Measurements from ENCODE around the gene TMEM59L. TPM values are rescaled to one million over a fixed set of nuclear protein-coding genes. Genes with fewer than 3 reads are reported as not detected.

The TMEM59L gene
- total and polyA plus RNA-seq, 2 of the 13 experiments (the other 11 are each of a cell fraction or from before 2014, with no cell fraction given): 0.97 to 5.5 TPM

DNA sequence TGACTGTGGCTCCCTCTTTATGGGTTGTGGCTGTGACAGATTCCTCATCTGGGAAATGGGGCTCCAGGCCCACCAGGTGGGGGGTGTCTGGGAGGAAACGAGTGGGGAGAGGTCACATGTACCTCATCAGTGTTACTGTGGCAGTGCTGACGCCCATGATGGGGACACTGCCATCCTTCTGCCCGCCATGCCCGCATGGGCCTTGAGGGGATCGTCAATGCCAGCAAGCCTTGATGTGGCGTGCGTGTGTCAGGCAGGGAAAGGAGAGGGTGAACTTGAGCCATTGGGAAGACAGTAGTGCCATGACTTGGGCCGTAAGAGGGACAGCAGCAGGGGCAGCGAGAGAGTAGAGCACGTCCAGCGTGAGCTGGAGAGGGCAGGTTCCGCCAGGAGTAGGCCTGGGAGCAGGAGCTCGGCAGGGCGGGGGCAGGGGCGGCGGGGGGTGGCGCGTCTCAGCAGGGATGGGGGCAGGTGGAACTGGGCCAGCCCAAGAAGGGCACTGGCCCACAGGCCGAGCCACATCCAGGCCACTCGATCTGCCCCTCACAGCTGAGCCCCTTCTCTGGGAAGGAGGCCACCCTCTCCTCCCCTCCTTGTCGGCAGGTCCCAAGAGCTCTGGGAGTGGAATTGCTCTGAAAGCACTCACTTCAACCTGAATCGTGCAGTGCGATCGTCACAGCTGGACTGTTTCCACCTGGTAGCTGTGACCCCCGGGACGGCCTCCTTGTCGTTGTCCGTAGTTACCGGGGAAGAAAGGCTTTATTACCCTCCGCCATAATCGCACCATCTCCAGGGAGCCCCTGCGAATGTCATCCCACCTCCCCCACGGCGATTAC lies 34.1 kb downstream of the TMEM59L start (continued):
- TF ChIP-seq HMGXB3 (CRISPR knock-in tag; IDR thresholded peaks at IDR 0.05; ENCODE audit: borderline replicate concordance) (no peak), TMF1 (CRISPR knock-in tag; IDR thresholded peaks at IDR 0.05; ENCODE audit: low read depth) (no peak), LCORL (IDR thresholded peaks at IDR 0.05) (no peak), LCORL (CRISPR knock-in tag; IDR thresholded peaks at IDR 0.05) (no peak), NCOA5 (CRISPR knock-in tag; IDR thresholded peaks at IDR 0.05) (no peak), ZNF264 (CRISPR knock-in tag; IDR thresholded peaks at IDR 0.05) (no peak)
- TF ChIP-seq, protein P1, sequence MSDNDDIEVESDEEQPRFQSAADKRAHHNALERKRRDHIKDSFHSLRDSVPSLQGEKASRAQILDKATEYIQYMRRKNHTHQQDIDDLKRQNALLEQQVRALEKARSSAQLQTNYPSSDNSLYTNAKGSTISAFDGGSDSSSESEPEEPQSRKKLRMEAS (IDR thresholded peaks at IDR 0.05): no peak

DNA sequence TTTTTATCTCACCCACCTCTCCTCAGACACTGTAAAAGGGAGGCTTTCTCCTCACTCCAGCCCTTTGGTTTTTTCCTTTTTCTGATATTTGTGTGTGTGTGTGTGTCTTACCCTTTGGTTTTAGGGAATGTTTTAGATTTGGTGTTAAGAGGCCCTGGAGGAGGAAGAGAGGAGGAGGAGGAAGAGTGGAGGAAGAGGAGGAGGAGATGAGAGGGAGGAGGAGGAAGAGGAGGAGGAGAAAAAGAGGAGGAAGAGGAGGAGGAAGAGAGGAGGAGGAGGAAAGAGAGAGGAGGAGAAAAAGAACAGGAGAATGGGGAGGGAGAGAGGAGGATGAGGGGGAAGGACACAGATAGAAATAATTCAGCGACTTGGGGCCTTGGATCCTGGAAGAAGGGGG lies 34.7 kb downstream of the TMEM59L start:
- no peak overlapping the region for H3K27ac ChIP-seq (ENCODE audit: extremely low read length, insufficient read depth, low read length)
- FAIRE-seq (no peak), ATAC-seq (no peak), DNase-seq (ENCODE audit: low spot score) (no peak)
- BruUV-seq (replicated peaks): no TSS peak
- H3K4me3 ChIP-seq (replicated peaks in 1 of 3; ENCODE audit: insufficient read depth in 1 of 3, low read depth in 2 of 3, low read length in 3 of 3): no peak overlapping the region
- no peaks in the 10 kb centered on the region for H4K20me1 ChIP-seq (ENCODE audit: insufficient read depth, low read length)
- peaks cover 8% of the 10 kb centered on the region for H3K79me2 ChIP-seq (ENCODE audit: insufficient read depth, low read length)
- ChIA-PET POLR2A (no interaction called here), CTCF (ENCODE audit: low intra/inter-chr PET ratio, low total read pairs) (no interaction called here)
- no peak overlapping the region for H3K4me2 ChIP-seq (ENCODE audit: low read depth, low read length)
- no peak overlapping the region for H3K9ac ChIP-seq (ENCODE audit: insufficient read depth, low read depth, low read length)
- H3K4me1 ChIP-seq (ENCODE audit: insufficient read depth, low read length): peaks cover 10% of the 10 kb centered on the region; the same call in 1 of the 2 replicates
- no peaks in the 10 kb centered on the region for H3K27me3 ChIP-seq (ENCODE audit: control insufficient read depth in 1 of 2, insufficient read depth in 2 of 2, low read length in 2 of 2)
- in situ Hi-C loops (cut with HindIII; ENCODE audit: extremely low pct_ligation_motif_present, low pct_unique_long_range_greater_than_20kb): no loop called here
- H3K36me3 ChIP-seq (replicated peaks in 1 of 2; ENCODE audit: control insufficient read depth in 1 of 2, insufficient read depth in 2 of 2, low read length in 2 of 2): no peaks in the 10 kb centered on the region; a peak in 1 of 5 replicates
- no peaks in the 10 kb centered on the region for H3K9me3 ChIP-seq (ENCODE audit: low read length)
- WGBS (ENCODE audit: low lambda C conversion rate): 94% methylated on average over 1 of the region's 1 CpG
- intact Hi-C loops (cut with micrococcal nuclease; ENCODE audit: unreplicated experiment): no loop called here
- no peak overlapping the region for H2AFZ ChIP-seq (ENCODE audit: low read length)
- no peak for TF ChIP-seq ZNF746 (CRISPR knock-in tag; IDR thresholded peaks at IDR 0.05)
- TF ChIP-seq MXI1 (IDR thresholded peaks at IDR 0.05; ENCODE audit: borderline replicate concordance, low read depth, low read length): no peak
- TF ChIP-seq ZNF503 (CRISPR knock-in tag; IDR thresholded peaks at IDR 0.05): no peak
- TF ChIP-seq ZNF280D (CRISPR knock-in tag; IDR thresholded peaks at IDR 0.05): no peak
- TF ChIP-seq RFX1 (IDR thresholded peaks at IDR 0.05): no peak
